SK-N-SH treated with all-trans-retinoic acid at 6 μM for 48 hours (cell line): Measurements from ENCODE around the gene SNAPC4.

ENCODE experiments used
- ESRRG ChIP-seq: fragments of 250-450 bp; sonication (Bioruptor Pico); IDR thresholded peaks from 2 replicates; pipeline ENCODE4 v1.6.1; 2021; ENCODE audit warnings: mild to moderate bottlenecking
- SNAI2 ChIP-seq: fragments of 250-450 bp; sonication (Bioruptor Pico); IDR thresholded peaks from 2 replicates; pipeline ENCODE4 v1.5.0; 2020; ENCODE audit warnings: mild to moderate bottlenecking, moderate library complexity

- no peak for TF ChIP-seq ESRRG (CRISPR knock-in tag)
- TF ChIP-seq SNAI2 (CRISPR knock-in tag) = no peak
These were observed 30.7 kb upstream of the SNAPC4 start for GRCh38 chr9:136430588-136431234.
